Parathyroid adenoma (tissue), 2 donors: ENCODE data around the gene ACLY.

Experiments used
- H2AFZ ChIP-seq: fragments of 300-600 bp; sonication (generic); one replicate; pipeline ENCODE4 v1.7.0; 2017; ENCODE audit warnings: antibody characterized with exemption, mild to moderate bottlenecking
- H3K27ac ChIP-seq: fragments of 300-600 bp; sonication (generic); one replicate; pipeline ENCODE4 v1.7.0; 2017
- H3K27me3 ChIP-seq: fragments of 300-600 bp; sonication (generic); one replicate; pipeline ENCODE4 v1.7.0; 2017; ENCODE audit warnings: low read length; ENCODE audit not compliant: control insufficient read depth, insufficient read depth
- H3K36me3 ChIP-seq: fragments of 300-600 bp; sonication (generic); one replicate; pipeline ENCODE4 v1.7.0; 2017; ENCODE audit warnings: low read length; ENCODE audit not compliant: control insufficient read depth, insufficient read depth
- H3K4me1 ChIP-seq: fragments of 300-600 bp; sonication (generic); one replicate; pipeline ENCODE4 v1.7.0; 2017; ENCODE audit warnings: control low read depth
- H3K4me2 ChIP-seq: fragments of 300-600 bp; sonication (generic); one replicate; pipeline ENCODE4 v1.7.0; 2017; ENCODE audit warnings: low read length
- H3K4me3 ChIP-seq: fragments of 300-600 bp; sonication (generic); one replicate; pipeline ENCODE4 v1.7.0; 2017; ENCODE audit warnings: low read depth, low read length
- H3K79me2 ChIP-seq: fragments of 300-600 bp; sonication (generic); one replicate; pipeline ENCODE4 v1.7.0; 2017; ENCODE audit warnings: control low read depth
- H3K9ac ChIP-seq: fragments of 300-600 bp; sonication (generic); one replicate; pipeline ENCODE4 v1.7.0; 2017; ENCODE audit warnings: mild to moderate bottlenecking
- H3K9me3 ChIP-seq: fragments of 300-600 bp; sonication (generic); one replicate; pipeline ENCODE4 v1.7.0; 2017; ENCODE audit warnings: low read length; ENCODE audit not compliant: control insufficient read depth
- TF ChIP-seq, protein P1 (sequence below): fragments of 300-600 bp; sonication (generic); IDR thresholded peaks from one replicate; pipeline ENCODE4 v1.7.0; 2017; ENCODE audit warnings: antibody characterized with exemption, mild to moderate bottlenecking
- donor health status: primary hyperparathyroidism.

Gene ACLY

DNA sequence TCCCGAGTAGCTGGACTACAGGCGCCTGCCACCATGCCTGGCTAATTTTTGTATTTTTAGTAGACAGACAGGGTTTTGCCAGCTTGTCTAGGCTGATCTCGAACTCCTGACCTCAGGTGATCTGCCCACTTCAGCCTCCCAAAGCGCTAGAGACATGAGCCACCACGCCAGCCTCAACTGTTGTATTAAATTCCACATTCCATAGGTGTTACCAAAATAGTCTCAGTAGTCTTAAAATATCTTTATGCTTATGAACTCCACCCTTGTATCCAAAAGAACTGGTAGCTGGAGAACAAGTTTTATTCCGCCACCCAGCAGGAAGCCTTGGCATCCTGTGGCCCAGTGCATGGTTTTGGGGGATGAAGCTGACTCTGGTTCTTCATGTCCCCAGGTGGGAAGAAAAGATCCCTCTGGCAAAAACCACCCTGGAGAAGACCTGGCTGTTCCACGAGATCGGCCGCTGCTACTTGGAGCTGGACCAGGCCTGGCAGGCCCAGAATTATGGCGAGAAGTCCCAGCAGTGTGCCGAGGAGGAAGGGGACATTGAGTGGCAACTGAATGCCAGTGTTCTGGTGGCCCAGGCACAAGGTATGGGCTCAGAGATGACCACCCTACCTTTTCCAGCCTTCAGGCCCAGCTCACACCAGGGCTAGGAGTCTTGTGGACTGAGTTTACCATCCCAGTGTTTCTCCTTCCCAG, 30.2 kb upstream of the ACLY start:
- Histone ChIP-seq H3K79me2 (no peaks in the 10 kb centered on the region), H3K4me2 (no peak overlapping the region), H3K4me3 (no peak overlapping the region), H3K27ac (no peak overlapping the region), H3K9me3 (no peaks in the 10 kb centered on the region), H3K27me3 (no peaks in the 10 kb centered on the region), H3K9ac (no peak overlapping the region), H2AFZ (no peak overlapping the region), H3K4me1 (no peaks in the 10 kb centered on the region), H3K36me3 (no peaks in the 10 kb centered on the region)
- TF ChIP-seq, protein P1, sequence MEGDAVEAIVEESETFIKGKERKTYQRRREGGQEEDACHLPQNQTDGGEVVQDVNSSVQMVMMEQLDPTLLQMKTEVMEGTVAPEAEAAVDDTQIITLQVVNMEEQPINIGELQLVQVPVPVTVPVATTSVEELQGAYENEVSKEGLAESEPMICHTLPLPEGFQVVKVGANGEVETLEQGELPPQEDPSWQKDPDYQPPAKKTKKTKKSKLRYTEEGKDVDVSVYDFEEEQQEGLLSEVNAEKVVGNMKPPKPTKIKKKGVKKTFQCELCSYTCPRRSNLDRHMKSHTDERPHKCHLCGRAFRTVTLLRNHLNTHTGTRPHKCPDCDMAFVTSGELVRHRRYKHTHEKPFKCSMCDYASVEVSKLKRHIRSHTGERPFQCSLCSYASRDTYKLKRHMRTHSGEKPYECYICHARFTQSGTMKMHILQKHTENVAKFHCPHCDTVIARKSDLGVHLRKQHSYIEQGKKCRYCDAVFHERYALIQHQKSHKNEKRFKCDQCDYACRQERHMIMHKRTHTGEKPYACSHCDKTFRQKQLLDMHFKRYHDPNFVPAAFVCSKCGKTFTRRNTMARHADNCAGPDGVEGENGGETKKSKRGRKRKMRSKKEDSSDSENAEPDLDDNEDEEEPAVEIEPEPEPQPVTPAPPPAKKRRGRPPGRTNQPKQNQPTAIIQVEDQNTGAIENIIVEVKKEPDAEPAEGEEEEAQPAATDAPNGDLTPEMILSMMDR = no peak

DNA sequence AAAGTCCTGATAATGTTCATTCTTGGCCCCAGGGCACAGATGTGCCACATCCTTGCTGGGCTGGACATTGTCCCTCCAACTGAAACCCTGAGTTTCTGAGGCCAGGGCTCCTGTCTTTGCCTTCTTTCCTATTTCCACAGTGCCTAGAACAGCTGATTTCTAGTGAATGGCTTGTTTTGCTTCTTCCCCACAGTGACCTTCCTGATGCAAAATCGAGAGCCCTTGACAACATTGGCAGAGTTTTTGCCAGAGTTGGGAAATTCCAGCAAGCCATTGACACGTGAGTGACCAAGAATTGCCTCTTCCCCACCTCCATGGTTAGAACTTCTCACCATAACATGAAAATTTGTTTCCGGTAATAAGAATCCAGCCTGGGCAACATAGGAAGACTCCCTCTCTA, 26.2 kb upstream of the ACLY start:
- H3K4me2 ChIP-seq = no peak overlapping the region
- no peaks in the 10 kb centered on the region for H3K4me1 ChIP-seq
- no peaks in the 10 kb centered on the region for H3K9me3 ChIP-seq
- no peaks in the 10 kb centered on the region for H3K79me2 ChIP-seq
- no peak overlapping the region for H3K27ac ChIP-seq
- TF ChIP-seq, protein P1 = no peak
- H3K36me3 ChIP-seq = no peaks in the 10 kb centered on the region
- no peak overlapping the region for H3K9ac ChIP-seq
- no peaks in the 10 kb centered on the region for H3K27me3 ChIP-seq
- no peak overlapping the region for H2AFZ ChIP-seq
- H3K4me3 ChIP-seq = no peak overlapping the region

DNA sequence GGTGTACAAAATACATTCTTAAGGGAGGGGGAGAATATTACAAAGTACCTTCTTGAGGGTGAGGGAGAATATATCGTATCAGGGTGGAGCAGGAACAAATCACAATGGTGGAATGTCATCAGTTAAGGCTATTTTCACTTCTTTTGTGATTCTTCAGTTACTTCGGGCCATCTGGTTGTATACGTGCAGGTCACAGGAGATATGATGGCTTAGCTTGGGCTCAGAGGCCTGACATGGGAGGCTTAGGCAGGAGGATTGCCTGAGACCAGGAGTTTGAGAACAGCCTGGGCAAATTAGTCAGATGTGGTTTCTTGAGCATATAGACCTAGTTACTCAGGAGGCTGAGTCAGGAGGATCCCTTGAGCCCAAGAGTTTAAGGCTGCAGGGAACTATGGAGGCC, 24.7 kb upstream of the ACLY start:
- H3K9ac ChIP-seq = no peak overlapping the region
- H2AFZ ChIP-seq = no peak overlapping the region
- no peaks in the 10 kb centered on the region for H3K27me3 ChIP-seq
- no peak overlapping the region for H3K4me2 ChIP-seq
- H3K36me3 ChIP-seq = no peaks in the 10 kb centered on the region
- no peaks in the 10 kb centered on the region for H3K4me1 ChIP-seq
- H3K9me3 ChIP-seq = no peaks in the 10 kb centered on the region
- H3K27ac ChIP-seq = no peak overlapping the region
- H3K79me2 ChIP-seq = no peaks in the 10 kb centered on the region
- no peak overlapping the region for H3K4me3 ChIP-seq
- TF ChIP-seq, protein P1 = no peak

DNA sequence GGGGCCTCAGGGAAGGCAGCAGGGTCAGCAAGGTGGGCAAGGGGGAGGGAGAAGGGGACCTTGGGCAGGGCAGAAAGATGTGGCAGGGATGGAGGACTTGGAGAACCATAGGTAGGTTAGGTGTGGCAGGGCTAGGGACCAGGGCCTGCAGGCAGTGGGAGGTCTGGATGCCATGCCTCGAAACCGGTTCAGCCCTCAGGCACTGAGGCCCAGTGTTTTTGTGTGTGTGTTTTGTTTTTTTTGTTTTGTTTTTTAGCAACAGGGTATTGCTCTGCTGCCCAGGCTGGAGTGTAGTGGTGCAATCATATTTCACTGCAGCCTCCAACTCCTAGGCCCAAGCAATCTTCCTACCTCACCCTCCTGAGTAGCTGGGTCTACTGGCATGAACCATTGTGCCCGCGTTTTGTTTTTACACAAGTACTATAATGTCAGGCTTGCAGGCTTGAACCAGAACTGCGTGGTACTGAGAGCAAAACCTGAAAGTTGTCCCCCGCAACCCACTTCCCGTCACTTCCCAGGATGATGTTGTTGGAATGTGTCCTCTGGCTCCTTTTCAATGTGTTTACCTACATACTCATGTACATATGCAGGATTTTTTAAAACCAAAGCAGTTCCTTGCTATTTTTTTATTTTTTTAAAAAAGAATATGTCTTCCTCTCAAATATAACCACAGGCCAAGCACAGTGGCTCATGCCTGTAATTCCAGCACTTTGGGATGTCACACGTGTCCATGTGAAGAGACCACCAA, 24.0 kb upstream of the ACLY start:
- Histone ChIP-seq H3K4me1 (no peaks in the 10 kb centered on the region), H3K9ac (no peak overlapping the region), H3K27me3 (no peaks in the 10 kb centered on the region), H3K79me2 (no peaks in the 10 kb centered on the region), H3K9me3 (no peaks in the 10 kb centered on the region), H2AFZ (no peak overlapping the region), H3K27ac (no peak overlapping the region), H3K4me2 (no peak overlapping the region), H3K4me3 (no peak overlapping the region), H3K36me3 (no peaks in the 10 kb centered on the region)
- TF ChIP-seq, protein P1 = no peak
